HepG2 (cell line): ENCODE data around the gene RBM23. TPM values are rescaled to one million over a fixed set of nuclear protein-coding genes. Genes with fewer than 3 reads are reported as not detected.

Experiments used
- ARID2 ChIP-seq: sonication (generic); formaldehyde crosslinking; IDR thresholded peaks from 2 replicates; pipeline ENCODE4 v1.8.1; 2022; ENCODE audit warnings: mild to moderate bottlenecking, missing genetic modification reagents, borderline replicate concordance
- CC2D1A ChIP-seq: sonication (generic); formaldehyde crosslinking; IDR thresholded peaks from 2 replicates; pipeline ENCODE4 v1.8.1; 2023; ENCODE audit warnings: mild to moderate bottlenecking, missing genetic modification reagents
- NR2F1 ChIP-seq, 2 experiments: fragments of 450-650 bp in 1 of 2; formaldehyde crosslinking in 1 of 2; IDR thresholded peaks; 2 replicates each; pipeline versions ENCODE4 v1.5.0 to v1.6.1; 2016 to 2020; ENCODE audit warnings: mild to moderate bottlenecking in 1 of 2, missing compliant biosample characterization in 1 of 2, missing genetic modification reagents in 1 of 2, moderate library complexity in 1 of 2
- SMAD1 ChIP-seq: sonication (generic); formaldehyde crosslinking; IDR thresholded peaks from 2 replicates; pipeline ENCODE4 v1.4.0; 2020; ENCODE audit warnings: missing genetic modification reagents, low read depth, mild to moderate bottlenecking, borderline replicate concordance
- SMYD3 ChIP-seq: sonication (generic); formaldehyde crosslinking; IDR thresholded peaks from 2 replicates; pipeline ENCODE4 v1.8.1; 2023; ENCODE audit warnings: mild to moderate bottlenecking, missing genetic modification reagents
- ZFP36 ChIP-seq: fragments of 150-350 bp; IDR thresholded peaks from 2 replicates; pipeline ENCODE4 v1.6.1; 2018; ENCODE audit warnings: borderline replicate concordance, low read length, low read depth; ENCODE audit not compliant: partially characterized antibody
- ZNF160 ChIP-seq: sonication (generic); formaldehyde crosslinking; IDR thresholded peaks from 2 replicates; pipeline ENCODE4 v1.8.0; 2022; ENCODE audit warnings: mild to moderate bottlenecking, inconsistent platforms, missing genetic modification reagents
- ZNF180 ChIP-seq: sonication (generic); formaldehyde crosslinking; IDR thresholded peaks from 2 replicates; pipeline ENCODE4 v1.4.0; 2020; ENCODE audit warnings: low read depth, missing genetic modification reagents, borderline replicate concordance
- ZNF775 ChIP-seq: sonication (generic); formaldehyde crosslinking; IDR thresholded peaks from 2 replicates; pipeline ENCODE4 v1.4.0; 2020; ENCODE audit warnings: missing genetic modification reagents, mild to moderate bottlenecking, moderate library complexity, borderline replicate concordance
- ZNF883 ChIP-seq: sonication (generic); formaldehyde crosslinking; IDR thresholded peaks from 2 replicates; pipeline ENCODE4 v1.5.1; 2020; ENCODE audit warnings: mild to moderate bottlenecking, missing genetic modification reagents; ENCODE audit errors: not compliant biosample characterization
- ZSCAN21 ChIP-seq: sonication (generic); formaldehyde crosslinking; IDR thresholded peaks from 2 replicates; pipeline ENCODE4 v1.8.0; 2022; ENCODE audit warnings: mild to moderate bottlenecking, missing genetic modification reagents, moderate library complexity, borderline replicate concordance
- polyA plus RNA-seq, 8 experiments: library from polyadenylated mRNA; depleted of rRNA in 3 of 8; stranded (reverse) in 7 of 8; unstranded in 1 of 8; fragments of >200 nt; fragmentation: Illumina TruSeq in 4 of 8; extraction: Trizol in 4 of 8; gene quantifications; 2 replicates each; pipeline versions ENCODE4 v1.2.1 to v1.2.3, GENCODE V29; 2011 to 2016; ENCODE audit warnings: low read depth in 4 of 8, missing spikeins in 1 of 8, mixed read lengths in 1 of 8; ENCODE audit not compliant: insufficient read depth in 1 of 8
- total RNA-seq, 5 experiments: library from RNA; depleted of rRNA; stranded (reverse); fragments of >200 nt; fragmentation: Illumina TruSeq; extraction: Trizol; gene quantifications; 2 replicates each; pipeline ENCODE4 v1.2.3, GENCODE V29; 2016; ENCODE audit warnings: low read depth in 1 of 5
- TF ChIP-seq, protein P1 (sequence below): sonication (generic); formaldehyde crosslinking; IDR thresholded peaks from 2 replicates; pipeline ENCODE4 v1.8.1; 2023; ENCODE audit warnings: mild to moderate bottlenecking, inconsistent platforms, moderate library complexity, missing genetic modification reagents, borderline replicate concordance
- TF ChIP-seq, protein P2 (sequence below): IDR thresholded peaks from 2 replicates; pipeline ENCODE4 v1.6.1; 2018; ENCODE audit warnings: missing genetic modification reagents
- TF ChIP-seq, protein P3 (sequence below): sonication (generic); formaldehyde crosslinking; IDR thresholded peaks from 2 replicates; pipeline ENCODE4 v1.4.0; 2020; ENCODE audit warnings: missing genetic modification reagents, mild to moderate bottlenecking, borderline replicate concordance
- TF ChIP-seq, protein P4 (sequence below): sonication (generic); formaldehyde crosslinking; conservative IDR thresholded peaks from 2 replicates; pipeline ENCODE4 v1.8.1; 2023; ENCODE audit warnings: missing genetic modification reagents
- TF ChIP-seq, protein P5 (sequence below): sonication (generic); formaldehyde crosslinking; IDR thresholded peaks from 2 replicates; pipeline ENCODE4 v1.8.1; 2023; ENCODE audit warnings: mild to moderate bottlenecking, missing genetic modification reagents
- TF ChIP-seq, protein P6 (sequence below): sonication (generic); formaldehyde crosslinking; IDR thresholded peaks from 2 replicates; pipeline ENCODE4 v1.4.0; 2020; ENCODE audit warnings: mild to moderate bottlenecking, low read depth, missing genetic modification reagents

RBM23 gene
- total and polyA plus RNA-seq, 2 of the 13 experiments (the other 11 are each of a cell fraction or from before 2014, with no cell fraction given) = 1.5 to 2.1 TPM

DNA sequence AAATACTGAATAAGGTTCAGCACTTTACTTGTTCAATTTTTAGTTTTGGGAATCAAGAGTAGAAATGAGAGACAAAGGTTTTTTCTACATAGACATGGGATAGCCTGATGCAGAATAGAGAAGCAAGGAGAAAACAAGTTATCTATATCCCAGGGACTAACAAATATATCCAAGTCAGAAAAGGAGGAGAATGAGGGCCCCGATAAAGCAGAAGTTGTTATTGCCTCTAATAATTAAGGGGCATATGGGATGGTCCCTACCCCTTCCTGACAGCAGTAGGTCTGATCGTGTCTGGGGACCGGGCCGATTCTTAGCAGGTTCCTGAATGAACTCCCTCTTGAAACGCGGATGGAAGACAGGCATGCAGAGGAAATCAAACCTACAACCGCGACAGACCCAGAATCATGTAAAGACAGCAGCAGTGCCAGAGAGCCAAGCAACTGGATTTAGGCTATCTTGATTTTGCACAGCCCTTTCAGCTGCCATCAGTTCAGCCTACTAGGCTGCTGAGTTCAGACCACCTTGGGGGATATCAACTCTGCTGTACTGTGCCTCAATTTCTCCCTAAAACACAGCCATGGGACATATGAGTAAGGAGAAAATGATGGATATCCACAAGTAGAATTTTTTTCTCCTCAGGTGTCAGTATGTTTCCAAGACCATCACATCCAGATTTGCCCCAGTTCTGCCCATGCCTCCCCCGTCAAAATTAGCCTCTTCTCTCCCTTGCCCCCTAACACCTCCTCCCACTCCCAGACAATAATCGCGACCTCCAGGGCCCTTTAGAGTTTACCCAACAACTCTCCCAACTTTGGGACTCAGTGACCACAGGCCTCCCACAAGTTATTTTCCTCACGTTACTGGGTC is 9.5 kb upstream of the RBM23 start (continued):
- TF ChIP-seq, protein P1, sequence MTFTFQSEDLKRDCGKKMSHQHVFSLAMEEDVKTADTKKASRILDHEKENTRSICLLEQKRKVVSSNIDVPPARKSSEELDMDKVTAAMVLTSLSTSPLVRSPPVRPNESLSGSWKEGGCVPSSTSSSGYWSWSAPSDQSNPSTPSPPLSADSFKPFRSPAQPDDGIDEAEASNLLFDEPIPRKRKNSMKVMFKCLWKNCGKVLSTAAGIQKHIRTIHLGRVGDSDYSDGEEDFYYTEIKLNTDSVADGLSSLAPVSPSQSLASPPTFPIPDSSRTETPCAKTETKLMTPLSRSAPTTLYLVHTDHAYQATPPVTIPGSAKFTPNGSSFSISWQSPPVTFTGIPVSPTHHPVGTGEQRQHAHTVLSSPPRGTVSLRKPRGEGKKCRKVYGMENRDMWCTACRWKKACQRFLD = no peak; the same call in 1 of the 2 replicates
- TF ChIP-seq, protein P2, sequence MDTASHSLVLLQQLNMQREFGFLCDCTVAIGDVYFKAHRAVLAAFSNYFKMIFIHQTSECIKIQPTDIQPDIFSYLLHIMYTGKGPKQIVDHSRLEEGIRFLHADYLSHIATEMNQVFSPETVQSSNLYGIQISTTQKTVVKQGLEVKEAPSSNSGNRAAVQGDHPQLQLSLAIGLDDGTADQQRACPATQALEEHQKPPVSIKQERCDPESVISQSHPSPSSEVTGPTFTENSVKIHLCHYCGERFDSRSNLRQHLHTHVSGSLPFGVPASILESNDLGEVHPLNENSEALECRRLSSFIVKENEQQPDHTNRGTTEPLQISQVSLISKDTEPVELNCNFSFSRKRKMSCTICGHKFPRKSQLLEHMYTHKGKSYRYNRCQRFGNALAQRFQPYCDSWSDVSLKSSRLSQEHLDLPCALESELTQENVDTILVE (CRISPR knock-in tag) = no peak
- TF ChIP-seq ZNF180 (CRISPR knock-in tag) = no peak
- TF ChIP-seq, protein P3, sequence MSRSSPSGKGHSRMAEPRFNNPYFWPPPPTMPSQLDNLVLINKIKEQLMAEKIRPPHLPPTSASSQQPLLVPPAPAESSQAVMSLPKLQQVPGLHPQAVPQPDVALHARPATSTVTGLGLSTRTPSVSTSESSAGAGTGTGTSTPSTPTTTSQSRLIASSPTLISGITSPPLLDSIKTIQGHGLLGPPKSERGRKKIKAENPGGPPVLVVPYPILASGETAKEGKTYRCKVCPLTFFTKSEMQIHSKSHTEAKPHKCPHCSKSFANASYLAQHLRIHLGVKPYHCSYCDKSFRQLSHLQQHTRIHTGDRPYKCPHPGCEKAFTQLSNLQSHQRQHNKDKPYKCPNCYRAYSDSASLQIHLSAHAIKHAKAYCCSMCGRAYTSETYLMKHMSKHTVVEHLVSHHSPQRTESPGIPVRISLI (CRISPR knock-in tag) = 0 out of 2 replicates have a peak, but pooled peaks have one; percentile 6
- TF ChIP-seq, protein P4, sequence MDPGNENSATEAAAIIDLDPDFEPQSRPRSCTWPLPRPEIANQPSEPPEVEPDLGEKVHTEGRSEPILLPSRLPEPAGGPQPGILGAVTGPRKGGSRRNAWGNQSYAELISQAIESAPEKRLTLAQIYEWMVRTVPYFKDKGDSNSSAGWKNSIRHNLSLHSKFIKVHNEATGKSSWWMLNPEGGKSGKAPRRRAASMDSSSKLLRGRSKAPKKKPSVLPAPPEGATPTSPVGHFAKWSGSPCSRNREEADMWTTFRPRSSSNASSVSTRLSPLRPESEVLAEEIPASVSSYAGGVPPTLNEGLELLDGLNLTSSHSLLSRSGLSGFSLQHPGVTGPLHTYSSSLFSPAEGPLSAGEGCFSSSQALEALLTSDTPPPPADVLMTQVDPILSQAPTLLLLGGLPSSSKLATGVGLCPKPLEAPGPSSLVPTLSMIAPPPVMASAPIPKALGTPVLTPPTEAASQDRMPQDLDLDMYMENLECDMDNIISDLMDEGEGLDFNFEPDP (CRISPR knock-in tag) = 0 out of 2 replicates have a peak, but pooled peaks have one; percentile 60
- TF ChIP-seq, protein P5, sequence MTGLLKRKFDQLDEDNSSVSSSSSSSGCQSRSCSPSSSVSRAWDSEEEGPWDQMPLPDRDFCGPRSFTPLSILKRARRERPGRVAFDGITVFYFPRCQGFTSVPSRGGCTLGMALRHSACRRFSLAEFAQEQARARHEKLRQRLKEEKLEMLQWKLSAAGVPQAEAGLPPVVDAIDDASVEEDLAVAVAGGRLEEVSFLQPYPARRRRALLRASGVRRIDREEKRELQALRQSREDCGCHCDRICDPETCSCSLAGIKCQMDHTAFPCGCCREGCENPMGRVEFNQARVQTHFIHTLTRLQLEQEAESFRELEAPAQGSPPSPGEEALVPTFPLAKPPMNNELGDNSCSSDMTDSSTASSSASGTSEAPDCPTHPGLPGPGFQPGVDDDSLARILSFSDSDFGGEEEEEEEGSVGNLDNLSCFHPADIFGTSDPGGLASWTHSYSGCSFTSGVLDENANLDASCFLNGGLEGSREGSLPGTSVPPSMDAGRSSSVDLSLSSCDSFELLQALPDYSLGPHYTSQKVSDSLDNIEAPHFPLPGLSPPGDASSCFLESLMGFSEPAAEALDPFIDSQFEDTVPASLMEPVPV = no peak
- TF ChIP-seq ZSCAN21 = peak; percentile 18
- TF ChIP-seq ARID2 = peak; percentile 90
- TF ChIP-seq, protein P6, sequence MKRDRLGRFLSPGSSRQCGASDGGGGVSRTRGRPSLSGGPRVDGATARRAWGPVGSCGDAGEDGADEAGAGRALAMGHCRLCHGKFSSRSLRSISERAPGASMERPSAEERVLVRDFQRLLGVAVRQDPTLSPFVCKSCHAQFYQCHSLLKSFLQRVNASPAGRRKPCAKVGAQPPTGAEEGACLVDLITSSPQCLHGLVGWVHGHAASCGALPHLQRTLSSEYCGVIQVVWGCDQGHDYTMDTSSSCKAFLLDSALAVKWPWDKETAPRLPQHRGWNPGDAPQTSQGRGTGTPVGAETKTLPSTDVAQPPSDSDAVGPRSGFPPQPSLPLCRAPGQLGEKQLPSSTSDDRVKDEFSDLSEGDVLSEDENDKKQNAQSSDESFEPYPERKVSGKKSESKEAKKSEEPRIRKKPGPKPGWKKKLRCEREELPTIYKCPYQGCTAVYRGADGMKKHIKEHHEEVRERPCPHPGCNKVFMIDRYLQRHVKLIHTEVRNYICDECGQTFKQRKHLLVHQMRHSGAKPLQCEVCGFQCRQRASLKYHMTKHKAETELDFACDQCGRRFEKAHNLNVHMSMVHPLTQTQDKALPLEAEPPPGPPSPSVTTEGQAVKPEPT (CRISPR knock-in tag) = no peak
- 0 out of 2 replicates have a peak, but pooled peaks have one; percentile 6 for TF ChIP-seq SMAD1 (CRISPR knock-in tag)
- 0 out of 4 replicates have a peak, but pooled peaks of 1 of the 2 experiments have one; percentile 13 for TF ChIP-seq NR2F1 (CRISPR knock-in tag; IDR thresholded peaks at IDR 0.05)
- no peak for TF ChIP-seq ZNF883 (CRISPR knock-in tag)
- TF ChIP-seq ZNF160 (CRISPR knock-in tag) = peak; percentile 9; the same call in 1 of the 2 replicates
- TF ChIP-seq ZNF775 (CRISPR knock-in tag) = no peak; the same call in 1 of the 2 replicates
- TF ChIP-seq SMYD3 (CRISPR knock-in tag) = peak; percentile 78; the same call in 1 of the 2 replicates
- no peak for TF ChIP-seq ZFP36
- no peak for TF ChIP-seq CC2D1A (CRISPR knock-in tag)
